ENCODE data around the gene LRRC34. TPM values are rescaled to one million over a fixed set of nuclear protein-coding genes. Genes with fewer than 3 reads are reported as not detected.

The LRRC34 gene
- total RNA-seq, 8 experiments from 2014 or later: 2.1 to 7.1 (median 4.3) TPM

GRCh38 chr3:169772305-169772896 lies 40.3 kb downstream of the LRRC34 start:
- H3K4me3 ChIP-seq: peak overlapping the region; percentile 61 to 100 (median 97)
- in situ Hi-C loops (cut with MboI; ENCODE audit: low pct_unique_long_range_greater_than_20kb in 2 of 9, low sequenced_read_pairs in 9 of 9, unreplicated experiment in 9 of 9): loop anchor here in 1 of 9 experiments (25.0 kb wide), 1 partner anchor 635 kb away; no protein-coding TSS in a partner anchor
- peak; percentile 10 to 66 (median 52) for ATAC-seq (replicated peaks in 6 of 8)
- peaks cover 0 to 21% of the 10 kb centered on the region in 2 donors for H3K4me1 ChIP-seq (replicated peaks in 1 of 2)
- 0 to 2% (median 0%) methylated on average over 7 to 15 of the region's 15 CpGs for WGBS, 10 experiments
- H3K27ac ChIP-seq: peak overlapping the region; percentile 92 to 98

GRCh38 chr3:169771497-169772304 lies 41.0 kb downstream of the LRRC34 start:
- Histone ChIP-seq H3K4me1 (replicated peaks in 1 of 2) (peaks cover 0 to 21% of the 10 kb centered on the region in 2 donors), H3K27ac (peak overlapping the region; percentile 92 to 98), H3K4me3 (peak overlapping the region; percentile 61 to 100 (median 97))
- 0 to 4% (median 0%) methylated on average over 4 to 27 of the region's 27 CpGs for WGBS, 10 experiments
- peak; percentile 3 to 33 (median 16) for ATAC-seq (replicated peaks in 6 of 8)
- in situ Hi-C loops (cut with MboI; ENCODE audit: low pct_unique_long_range_greater_than_20kb in 2 of 9, low sequenced_read_pairs in 9 of 9, unreplicated experiment in 9 of 9): loop anchor here in 1 of 9 experiments (25.0 kb wide), 1 partner anchor 634 kb away; no protein-coding TSS in a partner anchor

GRCh38 chr3:169769287-169770181 lies 43.2 kb downstream of the LRRC34 start, which contains the start of gene ACTRT3:
Gene ACTRT3 (minus strand): TSS chr3:169769561. CDS start chr3:169769520, 41 bp downstream.
- Histone ChIP-seq H3K27ac (no peak within 1 kb of the TSS), H3K4me3 (peak within 1 kb of the TSS in 2 of 5 donors; percentile 4 to 14), H3K4me1 (replicated peaks in 1 of 2) (peaks cover 0 to 9% of the 10 kb centered on the region in 2 donors)
- in situ Hi-C loops (cut with MboI; ENCODE audit: low pct_unique_long_range_greater_than_20kb in 2 of 9, low sequenced_read_pairs in 9 of 9, unreplicated experiment in 9 of 9): loop anchor here in 1 of 9 experiments (25.0 kb wide), 1 partner anchor 632 kb away; no protein-coding TSS in a partner anchor
- 0 to 75% (median 60%) methylated on average over 2 to 22 of the region's 51 CpGs for WGBS, 10 experiments
- ATAC-seq (replicated peaks in 6 of 8): peak in 3 of 8 experiments; percentile 8 to 35 (median 16)

- H3K4me1 ChIP-seq (replicated peaks in 1 of 2): peaks cover 0 to 3% of the 10 kb centered on the region in 2 donors
- H3K27ac ChIP-seq: peak within 1 kb of the TSS; percentile 74 to 83
- peak within 1 kb of the TSS; percentile 28 to 51 (median 45) for H3K4me3 ChIP-seq
- in situ Hi-C loops (cut with MboI; ENCODE audit: low pct_unique_long_range_greater_than_20kb in 2 of 9, low sequenced_read_pairs in 9 of 9, unreplicated experiment in 9 of 9): loop anchor here in 1 of 9 experiments (25.0 kb wide), 1 partner anchor 628 kb away; no protein-coding TSS in a partner anchor
- peak; percentile 49 to 99 (median 98) for ATAC-seq (replicated peaks in 6 of 8)
- WGBS, 10 experiments: 10 to 92% (median 58%) methylated on average over 2 to 26 of the region's 42 CpGs; no CpG with 5 or more reads in 2 of the 10 experiments
Observed at GRCh38 chr3:169764882-169765612, 47.7 kb downstream of the LRRC34 start, which contains the start of gene TERC. Gene TERC (minus strand): TSS chr3:169765060.

- Histone ChIP-seq H3K27ac (peak overlapping the region; percentile 74 to 83), H3K4me3 (peak overlapping the region; percentile 28 to 51 (median 45)), H3K4me1 (replicated peaks in 1 of 2) (peaks cover 0 to 3% of the 10 kb centered on the region in 2 donors)
- in situ Hi-C loops (cut with MboI; ENCODE audit: low pct_unique_long_range_greater_than_20kb in 2 of 9, low sequenced_read_pairs in 9 of 9, unreplicated experiment in 9 of 9): loop anchor here in 1 of 9 experiments (25.0 kb wide), 1 partner anchor 627 kb away; no protein-coding TSS in a partner anchor
- WGBS, 10 experiments: 0 to 60% (median 30%) methylated on average over 1 to 9 of the region's 46 CpGs; no CpG with 5 or more reads in 2 of the 10 experiments
- peak; percentile 7 to 60 (median 52) for ATAC-seq (replicated peaks in 6 of 8)
Observed at GRCh38 chr3:169764312-169764881, 48.3 kb downstream of the LRRC34 start.

GRCh38 chr3:169760479-169760878 lies 52.2 kb downstream of the LRRC34 start:
- ATAC-seq (replicated peaks in 6 of 8): peak in 2 of 8 experiments; percentile 2 to 40
- in situ Hi-C loops (cut with MboI; ENCODE audit: low pct_unique_long_range_greater_than_20kb in 2 of 9, low sequenced_read_pairs in 9 of 9, unreplicated experiment in 9 of 9): loop anchor here in 1 of 9 experiments (25.0 kb wide), 1 partner anchor 623 kb away; no protein-coding TSS in a partner anchor
- peaks cover 0 to 3% of the 10 kb centered on the region in 2 donors for H3K4me1 ChIP-seq (replicated peaks in 1 of 2)
- WGBS, 10 experiments: 13 to 100% (median 80%) methylated on average over 1 to 4 of the region's 4 CpGs; no CpG with 5 or more reads in 5 of the 10 experiments
- H3K27ac ChIP-seq: no peak overlapping the region
- H3K4me3 ChIP-seq: no peak overlapping the region

- no peaks in the 10 kb centered on the region for H3K4me1 ChIP-seq (replicated peaks in 1 of 2)
- no peak overlapping the region for H3K27ac ChIP-seq
- no peak overlapping the region for H3K4me3 ChIP-seq
- in situ Hi-C loops (cut with MboI; ENCODE audit: low pct_unique_long_range_greater_than_20kb in 2 of 9, low sequenced_read_pairs in 9 of 9, unreplicated experiment in 9 of 9): loop anchor here in 1 of 9 experiments (25.0 kb wide), 1 partner anchor 622 kb away; no protein-coding TSS in a partner anchor
- WGBS, 10 experiments: 36 to 100% (median 96%) methylated on average over 1 to 2 of the region's 2 CpGs
- ATAC-seq (replicated peaks in 6 of 8): no peak
Observed at GRCh38 chr3:169759256-169759655, 53.4 kb downstream of the LRRC34 start.

- WGBS, 10 experiments: 18 to 89% (median 75%) methylated on average over 1 to 5 of the region's 5 CpGs
- no peak overlapping the region for H3K4me3 ChIP-seq
- in situ Hi-C loops (cut with MboI; ENCODE audit: low pct_unique_long_range_greater_than_20kb in 2 of 9, low sequenced_read_pairs in 9 of 9, unreplicated experiment in 9 of 9): loop anchor here in 1 of 9 experiments (25.0 kb wide), 1 partner anchor 621 kb away; no protein-coding TSS in a partner anchor
Observed at GRCh38 chr3:169758359-169758994, 54.2 kb downstream of the LRRC34 start.

GRCh38 chr3:169755488-169755887 lies 57.2 kb downstream of the LRRC34 start:
- Histone ChIP-seq H3K4me1 (replicated peaks in 1 of 2) (no peaks in the 10 kb centered on the region), H3K27ac (no peak overlapping the region), H3K4me3 (no peak overlapping the region)
- 17 to 100% (median 74%) methylated on average over 1 to 2 of the region's 2 CpGs for WGBS, 10 experiments
- in situ Hi-C loops (cut with MboI; ENCODE audit: low pct_unique_long_range_greater_than_20kb in 2 of 9, low sequenced_read_pairs in 9 of 9, unreplicated experiment in 9 of 9): loop anchor here in 1 of 9 experiments (25.0 kb wide), 1 partner anchor 618 kb away; no protein-coding TSS in a partner anchor
- ATAC-seq (replicated peaks in 6 of 8): peak in 1 of 8 experiments; percentile 25

More at GRCh38 chr3:169758359-169758994, 54.2 kb downstream of the LRRC34 start:
- H3K4me1 ChIP-seq (replicated peaks in 1 of 2): no peaks in the 10 kb centered on the region
- H3K27ac ChIP-seq: no peak overlapping the region
- ATAC-seq (replicated peaks in 6 of 8): no peak

- no peak for ATAC-seq (replicated peaks in 6 of 8)
- no peak overlapping the region for H3K27ac ChIP-seq
- 51 to 100% (median 83%) methylated on average over 1 to 3 of the region's 3 CpGs; no CpG with 5 or more reads in 3 of the 10 experiments for WGBS, 10 experiments
- in situ Hi-C loops (cut with MboI; ENCODE audit: low pct_unique_long_range_greater_than_20kb in 2 of 9, low sequenced_read_pairs in 9 of 9, unreplicated experiment in 9 of 9): loop anchor here in 1 of 9 experiments (25.0 kb wide), 1 partner anchor 617 kb away; no protein-coding TSS in a partner anchor
- no peaks in the 10 kb centered on the region for H3K4me1 ChIP-seq (replicated peaks in 1 of 2)
- no peak overlapping the region for H3K4me3 ChIP-seq
Observed at GRCh38 chr3:169754711-169755110, 58.0 kb downstream of the LRRC34 start.

All from motor neuron (in vitro differentiated cells).